ENCODE results near the gene LRRC8D.
"Not testable (repeated sequence)": the region's sequence is repeated elsewhere in the genome, so short reads cannot be mapped to it uniquely, and the experiment has no call there.

LRRC8D gene

GRCh38 chr1:89974256-89974655 is 153.4 kb downstream of the LRRC8D start:
- no peak for TF ChIP-seq CTCF (IDR thresholded peaks at IDR 0.05; ENCODE audit: borderline replicate concordance, insufficient read depth, low read depth, low read length)
- H3K4me3 ChIP-seq (ENCODE audit: low read depth, low read length), result no peak overlapping the region

GRCh38 chr1:89974696-89975470 is 154.1 kb downstream of the LRRC8D start:
- H3K4me3 ChIP-seq (ENCODE audit: low read depth, low read length), result no peak overlapping the region
- no peak for TF ChIP-seq CTCF (IDR thresholded peaks at IDR 0.05; ENCODE audit: borderline replicate concordance, insufficient read depth, low read depth, low read length)

- TF ChIP-seq CTCF (IDR thresholded peaks at IDR 0.05; ENCODE audit: borderline replicate concordance, insufficient read depth, low read depth, low read length), result no peak
- H3K4me3 ChIP-seq (ENCODE audit: low read depth, low read length), result no peak overlapping the region
Measured at GRCh38 chr1:89975540-89976125, 154.8 kb downstream of the LRRC8D start.

GRCh38 chr1:89978755-89979154 is 157.9 kb downstream of the LRRC8D start:
- TF ChIP-seq CTCF (IDR thresholded peaks at IDR 0.05; ENCODE audit: borderline replicate concordance, insufficient read depth, low read depth, low read length), result no peak
- no peak overlapping the region for H3K4me3 ChIP-seq (ENCODE audit: low read depth, low read length)

- TF ChIP-seq CTCF (IDR thresholded peaks at IDR 0.05; ENCODE audit: borderline replicate concordance, insufficient read depth, low read depth, low read length), result no peak
- no peak overlapping the region for H3K4me3 ChIP-seq (ENCODE audit: low read depth, low read length)
Measured at GRCh38 chr1:89980605-89981004, 159.8 kb downstream of the LRRC8D start.

GRCh38 chr1:89982846-89983245 is 162.0 kb downstream of the LRRC8D start:
- not testable (repeated sequence) for H3K4me3 ChIP-seq (ENCODE audit: low read depth, low read length)

- not testable (repeated sequence) for H3K4me3 ChIP-seq (ENCODE audit: low read depth, low read length)
Measured at GRCh38 chr1:89984564-89985116, 163.8 kb downstream of the LRRC8D start.

- TF ChIP-seq CTCF (IDR thresholded peaks at IDR 0.05; ENCODE audit: borderline replicate concordance, insufficient read depth, low read depth, low read length), result no peak
- H3K4me3 ChIP-seq (ENCODE audit: low read depth, low read length), result no peak overlapping the region
Measured at GRCh38 chr1:89986020-89986419, 165.2 kb downstream of the LRRC8D start.

Data from GM12875 (cell line).